SK-N-SH (cell line): ENCODE data around the gene BUB3. TPM values are rescaled to one million over a fixed set of nuclear protein-coding genes. Genes with fewer than 3 reads are reported as not detected.

Experiments used
- CTCF ChIA-PET: fragments of 300-600, 350-600 bp; formaldehyde crosslinking; extraction: SDS; loops from one replicate; lab custom pipeline; 2021; lab: Yijun Ruan, JAX
- POLR2A ChIA-PET: fragments of 350-600 bp; sonication (Branson Sonifier 250); formaldehyde crosslinking; extraction: SDS; loops from one replicate; lab custom pipeline; 2020; ENCODE audit warnings: antibody characterized with exemption, inconsistent platforms; lab: Yijun Ruan, JAX
- DNase-seq: peaks from one replicate; pipeline ENCODE4 v3.0.0; 2012
- H2AFZ ChIP-seq: fragments of 200-600 bp; sonication (generic); 2 replicates; pipeline ENCODE4 v1.8.1; 2016; ENCODE audit warnings: antibody characterized with exemption, mild to moderate bottlenecking, low read depth
- H3F3A ChIP-seq: fragments of 200-600 bp; sonication (generic); replicated peaks from 2 replicates; pipeline ENCODE3; 2016; ENCODE audit warnings: antibody characterized with exemption, mild to moderate bottlenecking; ENCODE audit not compliant: insufficient read depth
- H3K27ac ChIP-seq, 2 experiments: fragments of 200-500 bp in 1 of 2; fragments of 200-600 bp in 1 of 2; sonication (Bioruptor generic) in 1 of 2; sonication (generic), shearing (Covaris generic) in 1 of 2; 2 replicates each; pipeline versions ENCODE4 v1.5.1 to v1.6.1; 2014 to 2016; ENCODE audit warnings: low read depth in 2 of 2, inconsistent platforms in 1 of 2, low read length in 1 of 2, mild to moderate bottlenecking in 1 of 2, mixed read lengths in 1 of 2
- H3K27me3 ChIP-seq: fragments of 200-600 bp; sonication (generic), shearing (Covaris generic); 2 replicates; pipeline ENCODE4 v1.6.1; 2016; ENCODE audit warnings: mixed run types; ENCODE audit not compliant: insufficient read depth
- H3K36me3 ChIP-seq, 2 experiments: fragments of 200-500 bp in 1 of 2; fragments of 200-600 bp in 1 of 2; sonication (Bioruptor generic) in 1 of 2; sonication (generic) in 1 of 2; replicated peaks in 1 of 2; 2 replicates each; pipeline versions ENCODE3 to v1.5.1; 2014 to 2016; ENCODE audit warnings: low read length in 1 of 2, mild to moderate bottlenecking in 1 of 2; ENCODE audit not compliant: insufficient read depth in 2 of 2, control insufficient read depth in 1 of 2
- H3K4me1 ChIP-seq, 2 experiments: fragments of 200-500 bp in 1 of 2; fragments of 200-600 bp in 1 of 2; sonication (Bioruptor generic) in 1 of 2; sonication (generic), shearing (Covaris generic) in 1 of 2; 2 replicates each; pipeline versions ENCODE4 v1.5.1 to v1.6.1; 2014 to 2016; ENCODE audit warnings: low read depth in 1 of 2, low read length in 1 of 2, mixed run types in 1 of 2; ENCODE audit not compliant: insufficient read depth in 2 of 2, control insufficient read depth in 1 of 2
- H3K4me2 ChIP-seq: fragments of 200-600 bp; sonication (generic), shearing (Covaris generic); 2 replicates; pipeline ENCODE4 v1.6.1; 2017; ENCODE audit warnings: mixed run types
- H3K4me3 ChIP-seq, 2 experiments: fragments of 200-500 bp in 1 of 2; fragments of 200-600 bp in 1 of 2; sonication (Bioruptor generic) in 1 of 2; sonication (generic), shearing (Covaris generic) in 1 of 2; 2 replicates each; pipeline versions ENCODE4 v1.5.1 to v1.8.1; 2014 to 2016; ENCODE audit warnings: low read depth in 2 of 2, inconsistent platforms in 1 of 2, low read length in 1 of 2, mild to moderate bottlenecking in 1 of 2, mixed read lengths in 1 of 2, moderate library complexity in 1 of 2
- H3K79me2 ChIP-seq: fragments of 200-600 bp; sonication (generic); 2 replicates; pipeline ENCODE4 v1.8.1; 2017; ENCODE audit warnings: mild to moderate bottlenecking; ENCODE audit not compliant: insufficient read depth
- H3K9ac ChIP-seq: fragments of 200-600 bp; sonication (generic); 2 replicates; pipeline ENCODE4 v1.6.1; 2017; ENCODE audit warnings: mixed run types
- H3K9me2 ChIP-seq: fragments of 200-600 bp; sonication (generic); 2 replicates; pipeline ENCODE4 v1.6.1; 2017; ENCODE audit warnings: mixed run types
- H3K9me3 ChIP-seq: fragments of 200-600 bp; sonication (generic); 2 replicates; pipeline ENCODE4 v1.6.1; 2017; ENCODE audit warnings: mixed run types, mild to moderate bottlenecking, moderate library complexity
- H4K20me1 ChIP-seq: fragments of 200-600 bp; sonication (generic); 2 replicates; pipeline ENCODE4 v1.6.1; 2017; ENCODE audit warnings: mild to moderate bottlenecking, mixed run types; ENCODE audit not compliant: insufficient read depth
- CHD2 ChIP-seq: fragments of 150-350 bp; IDR thresholded peaks from 2 replicates; pipeline ENCODE4 v1.6.1; 2018; ENCODE audit warnings: low read length; ENCODE audit not compliant: partially characterized antibody
- ELF1 ChIP-seq: IDR thresholded peaks from 2 replicates; pipeline ENCODE4 v1.4.0; 2012
- FOXJ3 ChIP-seq: sonication (generic); formaldehyde crosslinking; IDR thresholded peaks from 2 replicates; pipeline ENCODE4 v1.5.1; 2020; ENCODE audit warnings: mild to moderate bottlenecking, missing genetic modification reagents
- FOXM1 ChIP-seq: IDR thresholded peaks from 2 replicates; pipeline ENCODE4 v1.4.0; 2012; ENCODE audit warnings: low read depth, mild to moderate bottlenecking
- GABPA ChIP-seq: IDR thresholded peaks from 2 replicates; pipeline ENCODE4 v1.4.0; 2012; ENCODE audit warnings: low read depth, mild to moderate bottlenecking
- MEF2A ChIP-seq: IDR thresholded peaks from 2 replicates; pipeline ENCODE4 v1.4.0; 2012; ENCODE audit warnings: low read depth, borderline replicate concordance
- POLR2AphosphoS5 ChIP-seq: IDR thresholded peaks from 2 replicates; pipeline ENCODE4 v1.6.1; 2012; ENCODE audit warnings: low read depth, low read length
- RAD21 ChIP-seq: IDR thresholded peaks from 2 replicates; pipeline ENCODE4 v1.6.1; 2012; ENCODE audit warnings: mild to moderate bottlenecking, low read length
- RXRA ChIP-seq: IDR thresholded peaks from 2 replicates; pipeline ENCODE4 v1.4.0; 2012; ENCODE audit warnings: low read depth, mild to moderate bottlenecking, borderline replicate concordance
- TAF1 ChIP-seq: IDR thresholded peaks from 2 replicates; pipeline ENCODE4 v1.6.1; 2012; ENCODE audit warnings: low read depth, mild to moderate bottlenecking, low read length, moderate library complexity, borderline replicate concordance
- TCF12 ChIP-seq: IDR thresholded peaks from 2 replicates; pipeline ENCODE4 v1.4.0; 2012
- USF1 ChIP-seq: IDR thresholded peaks from 2 replicates; pipeline ENCODE4 v1.4.0; 2012; ENCODE audit warnings: low read depth, borderline replicate concordance
- USF2 ChIP-seq: fragments of 150-350 bp; IDR thresholded peaks from 2 replicates; pipeline ENCODE4 v1.6.1; 2017; ENCODE audit warnings: antibody characterized with exemption, low read length, low read depth, borderline replicate concordance
- YY1 ChIP-seq: IDR thresholded peaks from 2 replicates; pipeline ENCODE4 v1.4.0; 2012; ENCODE audit warnings: low read depth, mild to moderate bottlenecking
- WGBS: methylation state at CpG from one replicate; pipeline ENCODE4 v1.1.6; 2017; ENCODE audit warnings: low lambda C conversion rate; 5-methylcytosine and 5-hydroxymethylcytosine counted together
- polyA plus RNA-seq, 3 experiments: library from polyadenylated mRNA; depleted of rRNA; stranded (reverse); fragments of >200 nt; gene quantifications; 2 replicates each; pipeline ENCODE4 v1.2.3, GENCODE V29; 2012
- TF ChIP-seq, protein P1 (sequence below): fragments of 150-350 bp; IDR thresholded peaks from 2 replicates; pipeline ENCODE4 v1.6.1; 2016; ENCODE audit warnings: mild to moderate bottlenecking, low read depth, low read length
- TF ChIP-seq, protein P2 (sequence below): IDR thresholded peaks from 2 replicates; pipeline ENCODE4; 2012
- TF ChIP-seq, protein P3 (sequence below): IDR thresholded peaks from 2 replicates; pipeline ENCODE4 v1.4.0; 2012; ENCODE audit warnings: low read depth, borderline replicate concordance

The BUB3 gene, protein sequence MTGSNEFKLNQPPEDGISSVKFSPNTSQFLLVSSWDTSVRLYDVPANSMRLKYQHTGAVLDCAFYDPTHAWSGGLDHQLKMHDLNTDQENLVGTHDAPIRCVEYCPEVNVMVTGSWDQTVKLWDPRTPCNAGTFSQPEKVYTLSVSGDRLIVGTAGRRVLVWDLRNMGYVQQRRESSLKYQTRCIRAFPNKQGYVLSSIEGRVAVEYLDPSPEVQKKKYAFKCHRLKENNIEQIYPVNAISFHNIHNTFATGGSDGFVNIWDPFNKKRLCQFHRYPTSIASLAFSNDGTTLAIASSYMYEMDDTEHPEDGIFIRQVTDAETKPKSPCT
- 202 and 209 TPM in 2 replicates for polyA plus RNA-seq (2012; rRNA removed)
- polyA plus RNA-seq (2012; cell fraction: cytosol; rRNA removed): 122 and 171 TPM in 2 replicates
- 193 and 249 TPM in 2 replicates for polyA plus RNA-seq (2012; cell fraction: nucleus; rRNA removed)

GRCh38 chr10:123154092-123154710 lies at the start of gene BUB3:
TSS of gene BUB3 (plus strand) at chr10:123154402. CDS start at chr10:123154918, 516 bp downstream.
- ChIA-PET POLR2A (interaction anchor here (1.1 to 1.3 kb wide), 2 partner anchors 10 to 11 kb away, joined by 4 to 7 read pairs; no protein-coding TSS in a partner anchor), CTCF (interaction anchor here (0.8 to 2.1 kb wide), 4 partner anchors 10 to 226 kb away, joined by 3 to 7 read pairs (median 4); no protein-coding TSS in a partner anchor)
- peak within 1 kb of the TSS; percentile 90 for H2AFZ ChIP-seq
- 0% methylated on average over 17 of the region's 50 CpGs for WGBS
- peaks cover 35% of the 10 kb centered on the region for H3K27me3 ChIP-seq
- H3K36me3 ChIP-seq: peaks cover 35 to 37% of the 10 kb centered on the region in 2 experiments
- H3K4me2 ChIP-seq: peak within 1 kb of the TSS; percentile 80
- peak within 1 kb of the TSS; percentile 81 to 89 for H3K27ac ChIP-seq
- peak within 1 kb of the TSS; percentile 93 for H3K9ac ChIP-seq
- peak; percentile 85; the same call in 1 of the 2 replicates for TF ChIP-seq TAF1
- TF ChIP-seq USF2: peak; percentile 86
- TF ChIP-seq, protein P1, sequence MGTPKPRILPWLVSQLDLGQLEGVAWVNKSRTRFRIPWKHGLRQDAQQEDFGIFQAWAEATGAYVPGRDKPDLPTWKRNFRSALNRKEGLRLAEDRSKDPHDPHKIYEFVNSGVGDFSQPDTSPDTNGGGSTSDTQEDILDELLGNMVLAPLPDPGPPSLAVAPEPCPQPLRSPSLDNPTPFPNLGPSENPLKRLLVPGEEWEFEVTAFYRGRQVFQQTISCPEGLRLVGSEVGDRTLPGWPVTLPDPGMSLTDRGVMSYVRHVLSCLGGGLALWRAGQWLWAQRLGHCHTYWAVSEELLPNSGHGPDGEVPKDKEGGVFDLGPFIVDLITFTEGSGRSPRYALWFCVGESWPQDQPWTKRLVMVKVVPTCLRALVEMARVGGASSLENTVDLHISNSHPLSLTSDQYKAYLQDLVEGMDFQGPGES: peak; percentile 65
- no peak for TF ChIP-seq RAD21
- peak; percentile 47; the same call in 1 of the 2 replicates for TF ChIP-seq FOXM1
- TF ChIP-seq, protein P2, sequence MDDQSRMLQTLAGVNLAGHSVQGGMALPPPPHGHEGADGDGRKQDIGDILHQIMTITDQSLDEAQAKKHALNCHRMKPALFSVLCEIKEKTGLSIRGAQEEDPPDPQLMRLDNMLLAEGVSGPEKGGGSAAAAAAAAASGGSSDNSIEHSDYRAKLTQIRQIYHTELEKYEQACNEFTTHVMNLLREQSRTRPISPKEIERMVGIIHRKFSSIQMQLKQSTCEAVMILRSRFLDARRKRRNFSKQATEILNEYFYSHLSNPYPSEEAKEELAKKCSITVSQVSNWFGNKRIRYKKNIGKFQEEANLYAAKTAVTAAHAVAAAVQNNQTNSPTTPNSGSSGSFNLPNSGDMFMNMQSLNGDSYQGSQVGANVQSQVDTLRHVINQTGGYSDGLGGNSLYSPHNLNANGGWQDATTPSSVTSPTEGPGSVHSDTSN: peak; percentile 100
- peak; percentile 87 for TF ChIP-seq ELF1
- TF ChIP-seq TCF12: peak; percentile 32; the same call in 1 of the 2 replicates
- TF ChIP-seq YY1: peak; percentile 62; the same call in 1 of the 2 replicates
- no peak for TF ChIP-seq FOXJ3 (CRISPR knock-in tag)
- peak; percentile 92 for TF ChIP-seq CHD2
- no peak for TF ChIP-seq RXRA
- TF ChIP-seq GABPA: peak; percentile 98
- no peak for TF ChIP-seq MEF2A
- TF ChIP-seq, protein P3, sequence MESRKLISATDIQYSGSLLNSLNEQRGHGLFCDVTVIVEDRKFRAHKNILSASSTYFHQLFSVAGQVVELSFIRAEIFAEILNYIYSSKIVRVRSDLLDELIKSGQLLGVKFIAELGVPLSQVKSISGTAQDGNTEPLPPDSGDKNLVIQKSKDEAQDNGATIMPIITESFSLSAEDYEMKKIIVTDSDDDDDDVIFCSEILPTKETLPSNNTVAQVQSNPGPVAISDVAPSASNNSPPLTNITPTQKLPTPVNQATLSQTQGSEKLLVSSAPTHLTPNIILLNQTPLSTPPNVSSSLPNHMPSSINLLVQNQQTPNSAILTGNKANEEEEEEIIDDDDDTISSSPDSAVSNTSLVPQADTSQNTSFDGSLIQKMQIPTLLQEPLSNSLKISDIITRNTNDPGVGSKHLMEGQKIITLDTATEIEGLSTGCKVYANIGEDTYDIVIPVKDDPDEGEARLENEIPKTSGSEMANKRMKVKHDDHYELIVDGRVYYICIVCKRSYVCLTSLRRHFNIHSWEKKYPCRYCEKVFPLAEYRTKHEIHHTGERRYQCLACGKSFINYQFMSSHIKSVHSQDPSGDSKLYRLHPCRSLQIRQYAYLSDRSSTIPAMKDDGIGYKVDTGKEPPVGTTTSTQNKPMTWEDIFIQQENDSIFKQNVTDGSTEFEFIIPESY: peak; percentile 65; the same call in 1 of the 2 replicates
- TF ChIP-seq USF1: peak; percentile 99
- peak; percentile 97 for TF ChIP-seq POLR2AphosphoS5
- H3K79me2 ChIP-seq: peaks cover 48% of the 10 kb centered on the region
- H3F3A ChIP-seq: peaks cover 15% of the 10 kb centered on the region
- H3K4me1 ChIP-seq: peaks cover 28% of the 10 kb centered on the region in 2 experiments; a peak in 3 of 4 replicates
- no peaks in the 10 kb centered on the region for H3K9me2 ChIP-seq
- DNase-seq: peak; percentile 97
- peaks cover 43% of the 10 kb centered on the region for H4K20me1 ChIP-seq
- peak within 1 kb of the TSS; percentile 85 to 90 for H3K4me3 ChIP-seq
- no peaks in the 10 kb centered on the region for H3K9me3 ChIP-seq
